GM21528 (cell line): ENCODE results near the gene UFC1.

Experiments
- ATAC-seq: cut with Tn5 transposase; IDR thresholded peaks from one replicate; pipeline ENCODE4 v1.9.1; 2021; ENCODE audit warnings: mild to moderate bottlenecking, moderate library complexity; ENCODE audit not compliant: unreplicated experiment, low FRiP score

The UFC1 gene

GRCh38 chr1:161132410-161133219 is 21.2 kb upstream of the UFC1 start, which contains the start of gene DEDD:
Gene DEDD (minus strand): TSS chr1:161132667. CDS start chr1:161124462, 8,205 bp downstream.
- peak; percentile 89 for ATAC-seq

- peak; percentile 13 for ATAC-seq
Measured at GRCh38 chr1:161133220-161133740, 20.5 kb upstream of the UFC1 start.

- ATAC-seq: no peak
Measured at GRCh38 chr1:161137881-161138280, 15.9 kb upstream of the UFC1 start.

GRCh38 chr1:161138431-161138830 is 15.3 kb upstream of the UFC1 start:
- ATAC-seq: no peak

DNA sequence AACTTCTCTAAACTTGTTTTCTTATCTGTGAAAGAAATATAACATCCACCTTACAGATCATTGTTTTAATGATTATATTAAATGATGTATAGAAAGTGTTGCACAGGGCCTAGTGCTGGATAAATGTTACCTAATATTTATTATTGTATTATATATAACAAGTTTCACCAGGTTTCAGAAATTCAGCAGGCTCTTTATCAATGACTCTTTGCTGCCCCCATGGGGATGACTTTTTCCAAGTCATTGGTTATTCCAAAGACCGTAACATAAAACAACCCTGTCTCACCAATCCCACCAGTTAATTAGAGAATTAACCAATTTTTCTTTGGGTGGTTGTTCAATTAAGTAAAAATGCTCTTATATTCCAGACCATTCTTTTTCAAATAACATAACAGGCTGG is 14.0 kb upstream of the UFC1 start:
- ATAC-seq: no peak

DNA sequence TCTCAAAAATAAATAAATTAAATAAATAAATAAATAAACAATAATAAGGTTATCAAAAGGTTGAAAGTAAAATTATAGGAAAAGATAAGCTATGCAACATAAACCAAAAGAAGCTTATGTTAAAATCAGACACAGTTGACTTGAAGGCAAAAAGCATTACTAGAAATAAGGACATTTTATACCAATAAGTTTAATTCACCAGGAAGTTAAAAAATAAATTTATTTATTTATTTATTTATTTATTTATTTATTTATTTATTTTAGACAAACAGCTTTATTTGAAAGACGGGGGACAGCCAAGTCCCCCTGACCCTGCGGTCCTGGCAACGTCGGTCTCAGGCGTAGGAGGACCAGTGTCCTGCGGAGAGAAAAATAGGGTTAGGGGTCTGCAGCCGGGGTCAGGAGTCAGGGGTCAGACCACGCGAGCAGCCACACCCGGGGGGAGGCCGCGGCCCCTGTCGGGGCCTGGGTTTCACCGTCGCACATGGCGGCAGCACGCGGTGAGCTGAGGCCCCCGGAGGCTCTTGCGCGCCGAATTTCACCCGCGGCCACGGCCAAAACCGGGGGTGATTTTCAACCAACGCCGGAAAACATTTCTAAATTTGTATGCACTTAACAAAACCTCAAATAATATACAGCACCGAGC is 12.9 kb upstream of the UFC1 start:
- no peak for ATAC-seq

- no peak for ATAC-seq
Measured at GRCh38 chr1:161145832-161146231, 7.9 kb upstream of the UFC1 start.

DNA sequence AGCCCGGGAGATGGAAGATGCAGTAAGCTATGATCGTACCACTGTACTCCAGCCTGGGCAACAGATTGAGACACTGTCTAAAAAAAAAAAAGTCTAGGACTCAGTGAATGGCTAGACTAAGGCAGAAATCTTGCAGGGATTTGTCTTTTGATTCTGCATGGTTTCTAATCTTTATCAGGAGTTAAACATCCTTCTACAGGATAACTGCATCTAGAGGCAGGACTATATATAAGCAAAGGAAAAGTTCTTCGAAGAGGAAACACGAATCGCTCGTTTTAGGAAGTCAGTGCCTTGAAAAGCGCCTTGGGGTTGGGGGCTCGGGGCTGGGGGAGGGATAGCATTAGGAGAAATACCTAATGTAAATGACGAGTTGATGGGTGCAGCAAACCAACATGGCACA is 602 bp upstream of the UFC1 start:
- ATAC-seq: no peak

- ATAC-seq: no peak
Measured at GRCh38 chr1:161157867-161158266, 4.1 kb downstream of the UFC1 start.

DNA sequence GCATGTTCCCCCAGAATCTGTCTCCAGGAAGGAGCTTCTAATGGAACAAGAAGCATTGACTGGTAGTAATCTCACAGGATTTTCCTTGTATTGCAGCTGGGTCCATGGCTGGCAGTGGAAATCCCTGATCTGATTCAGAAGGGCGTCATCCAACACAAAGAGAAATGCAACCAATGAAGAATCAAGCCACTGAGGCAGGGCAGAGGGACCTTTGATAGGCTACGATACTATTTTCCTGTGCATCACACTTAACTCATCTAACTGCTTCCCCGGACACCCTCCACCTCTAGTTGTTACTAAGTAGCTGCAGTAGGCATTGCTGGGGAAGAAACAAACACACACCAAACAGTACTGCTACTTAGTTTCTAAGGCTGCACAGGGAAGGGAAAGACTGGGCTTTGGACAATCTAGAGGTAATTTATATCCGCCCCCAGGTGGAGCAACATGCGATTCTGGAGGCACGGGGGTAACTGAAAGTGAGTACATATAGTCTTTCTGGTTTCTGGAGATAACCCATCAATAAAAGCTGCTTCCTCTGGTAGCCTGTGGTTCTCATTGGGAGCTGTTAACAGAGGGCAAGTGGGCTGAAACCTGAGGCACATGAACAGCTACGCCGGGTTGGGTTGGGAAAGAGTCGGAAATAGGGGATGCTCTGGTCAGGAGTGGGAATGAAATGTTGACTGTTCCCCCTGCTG is 4.7 kb downstream of the UFC1 start:
- peak; percentile 10 for ATAC-seq

DNA sequence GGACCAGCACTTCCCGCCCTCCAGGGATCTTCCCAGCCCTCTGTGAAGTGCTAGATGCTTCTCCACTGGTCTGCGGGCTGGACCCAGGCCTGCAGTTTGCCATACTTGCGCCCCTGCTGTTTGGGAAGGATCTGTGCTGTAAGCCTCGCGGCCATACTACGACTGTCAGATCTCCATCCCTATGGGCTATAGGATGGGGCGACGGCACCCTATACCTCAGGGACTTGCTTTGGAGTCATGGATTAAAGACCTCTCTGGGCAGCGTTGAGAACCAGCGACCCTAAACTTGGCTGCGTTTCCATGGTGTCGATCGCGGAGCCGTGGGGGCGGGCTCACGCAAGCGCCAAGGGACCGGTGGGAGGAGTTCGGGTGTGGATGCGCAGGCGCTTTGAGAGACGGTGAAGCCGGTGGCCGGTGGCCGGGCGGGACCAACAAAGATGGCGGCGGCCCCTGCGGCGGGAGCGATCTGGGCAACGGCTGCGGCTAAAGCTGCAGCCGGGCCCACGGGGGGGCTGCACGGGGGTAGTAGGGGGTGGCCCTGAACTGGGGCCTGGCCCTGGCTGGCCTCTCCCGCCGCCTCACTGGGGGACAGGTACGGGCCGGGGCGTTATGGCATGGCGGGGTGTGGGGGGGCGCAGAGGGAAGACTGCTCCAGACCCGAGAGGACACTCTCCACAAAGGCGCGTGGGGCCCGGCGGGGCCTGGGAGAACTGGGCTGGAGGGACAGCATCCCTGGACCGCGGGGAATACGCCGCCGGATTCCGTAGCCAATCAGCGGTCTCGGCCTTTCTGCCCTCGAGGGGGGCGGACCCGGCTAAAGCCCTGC is 5.5 kb downstream of the UFC1 start, which contains the start of gene USP21:
Gene USP21 (plus strand): TSS at position 414 of the 826 bp plus-strand sequence. CDS start 1,141 bp downstream, outside the sequence.
- ATAC-seq: peak; percentile 59

DNA sequence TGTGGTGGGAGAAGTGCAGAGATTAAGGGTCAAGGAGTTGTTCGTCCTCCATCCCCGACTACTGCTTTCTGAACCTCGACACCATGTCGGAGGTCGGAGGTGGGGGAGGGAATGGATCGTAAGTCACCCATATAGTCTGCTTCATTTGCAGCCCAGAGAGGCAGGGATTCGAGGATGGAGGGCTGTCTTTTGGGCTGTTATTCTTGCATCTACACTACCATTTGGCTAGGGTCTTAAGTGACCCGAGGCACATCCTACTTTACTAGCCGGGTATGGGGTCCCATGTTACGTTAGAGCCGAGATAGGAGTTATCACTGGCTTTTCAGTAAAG is 6.1 kb downstream of the UFC1 start:
- ATAC-seq: peak; percentile 3

- ATAC-seq: no peak
Measured at GRCh38 chr1:161160671-161161145, 6.9 kb downstream of the UFC1 start.

DNA sequence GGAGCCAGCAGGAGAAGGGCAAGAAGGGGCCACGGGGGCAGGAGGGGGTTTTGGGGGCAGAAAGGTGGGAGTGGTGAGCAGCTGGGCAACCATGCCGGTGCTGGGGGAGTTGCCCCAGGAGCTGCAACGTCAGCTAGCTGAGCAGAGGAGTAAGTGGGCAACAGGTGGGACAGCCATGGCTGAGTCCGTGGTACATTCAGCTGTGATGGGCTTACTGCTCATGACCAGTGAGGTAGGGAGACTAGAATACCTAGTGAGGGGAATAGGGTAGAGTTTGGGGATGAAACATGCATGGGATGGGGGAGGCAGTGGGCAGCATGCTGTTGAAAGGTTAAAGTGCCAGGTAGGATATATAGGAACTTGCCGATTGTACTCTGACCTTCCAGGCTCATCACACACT is 7.9 kb downstream of the UFC1 start:
- ATAC-seq: no peak

GRCh38 chr1:161162052-161162451 is 8.3 kb downstream of the UFC1 start:
- no peak for ATAC-seq

- no peak for ATAC-seq
Measured at GRCh38 chr1:161162806-161163205, 9.0 kb downstream of the UFC1 start.

DNA sequence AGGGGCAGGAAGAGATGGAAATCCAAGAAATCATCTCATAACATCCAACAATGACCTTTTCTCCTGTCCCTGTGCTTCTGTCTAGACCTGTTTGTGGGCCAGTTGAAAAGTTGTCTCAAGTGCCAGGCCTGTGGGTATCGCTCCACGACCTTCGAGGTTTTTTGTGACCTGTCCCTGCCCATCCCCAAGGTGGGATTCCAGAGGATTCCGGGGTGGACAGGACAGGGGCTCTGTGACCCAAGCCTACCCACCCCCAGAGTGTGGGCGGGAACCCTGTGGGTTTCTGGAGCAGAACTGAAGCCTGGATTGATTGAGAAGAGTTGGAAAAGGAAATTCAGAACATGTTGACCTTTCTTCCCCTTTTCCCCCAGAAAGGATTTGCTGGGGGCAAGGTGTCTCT is 10.0 kb downstream of the UFC1 start:
- ATAC-seq: no peak

DNA sequence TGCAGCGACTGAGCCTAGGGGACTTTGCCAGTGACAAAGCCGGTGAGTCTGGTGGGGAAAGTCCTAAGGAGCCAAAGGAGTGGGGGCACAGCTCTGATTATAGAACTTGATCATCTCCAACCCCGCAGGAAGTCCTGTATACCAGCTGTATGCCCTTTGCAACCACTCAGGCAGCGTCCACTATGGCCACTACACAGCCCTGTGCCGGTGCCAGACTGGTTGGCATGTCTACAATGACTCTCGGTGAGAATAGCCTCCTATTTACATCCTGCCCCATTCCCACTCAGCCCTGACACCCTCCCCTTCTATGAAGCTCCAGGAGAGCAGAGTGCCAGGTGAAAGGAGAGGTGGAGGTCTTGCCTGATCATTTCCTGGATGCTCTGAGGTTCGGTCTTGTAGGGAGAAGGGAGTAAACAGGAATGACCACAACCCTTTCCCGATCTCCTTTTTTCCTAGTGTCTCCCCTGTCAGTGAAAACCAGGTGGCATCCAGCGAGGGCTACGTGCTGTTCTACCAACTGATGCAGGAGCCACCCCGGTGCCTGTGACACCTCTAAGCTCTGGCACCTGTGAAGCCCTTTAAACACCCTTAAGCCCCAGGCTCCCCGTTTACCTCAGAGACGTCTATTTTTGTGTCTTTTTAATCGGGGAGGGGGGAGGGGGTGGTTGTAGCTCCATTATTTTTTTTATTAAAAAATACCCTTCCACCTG is 11.3 kb downstream of the UFC1 start:
- ATAC-seq: no peak
